DMS153 treated with DMSO at 0.1 percent for 48 hours (cell line): ENCODE data around the gene ERVV-1.
"Not testable (repeated sequence)": the region's sequence is repeated elsewhere in the genome, so short reads cannot be mapped to it uniquely, and the experiment has no call there.

Source experiments
- DNase-seq: peaks from one replicate; lab custom pipeline; 2025; ENCODE audit not compliant: unreplicated experiment; lab: John Stamatoyannopoulos, UW

The ERVV-1 gene

DNA sequence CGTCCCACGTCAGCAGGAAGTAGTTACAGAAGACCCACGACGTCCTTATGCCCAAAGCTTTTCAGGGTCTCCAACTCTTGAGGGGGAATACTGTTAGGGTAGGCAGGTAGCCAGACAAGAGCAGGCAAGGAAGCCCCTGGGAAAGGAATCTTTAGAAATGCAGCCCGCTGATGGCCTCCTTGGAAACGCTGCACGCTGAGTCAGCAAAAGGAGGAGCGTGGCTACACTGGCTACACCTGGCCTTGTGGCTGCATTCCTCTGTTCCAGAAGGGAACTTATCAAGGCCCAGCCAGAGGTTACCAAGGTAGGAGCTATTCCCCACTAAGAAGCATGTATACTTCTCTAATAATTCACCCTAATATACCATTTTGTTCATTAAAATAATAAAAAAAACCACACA, 2.0 kb downstream of the ERVV-1 start:
- DNase-seq, result no peak

GRCh38 chr19:53019684-53020083, 6.0 kb downstream of the ERVV-1 start:
- no peak for DNase-seq

DNA sequence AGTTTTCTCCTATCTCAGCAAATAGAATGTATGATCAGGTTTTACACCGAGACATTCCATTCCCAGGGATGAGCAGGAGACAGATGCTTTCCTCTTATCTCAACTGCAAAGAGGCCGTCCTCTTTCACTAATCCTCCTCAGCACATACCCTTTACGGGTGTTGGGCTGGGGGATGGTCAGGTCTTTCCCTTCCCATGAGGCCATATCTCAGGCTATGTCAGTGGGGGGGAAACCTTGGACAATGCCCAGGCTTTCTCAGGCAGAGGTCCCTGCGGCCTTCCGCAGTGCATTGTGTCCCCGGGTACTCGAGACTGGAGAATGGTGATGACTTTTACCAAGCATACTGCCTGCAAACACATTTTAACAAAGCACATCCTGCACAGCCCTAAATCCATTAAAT, 14.6 kb downstream of the ERVV-1 start:
- DNase-seq, result not testable (repeated sequence)

GRCh38 chr19:53034054-53034453, 20.3 kb downstream of the ERVV-1 start:
- DNase-seq, result no peak

GRCh38 chr19:53034948-53035675, 21.4 kb downstream of the ERVV-1 start:
- no peak for DNase-seq

GRCh38 chr19:53037101-53038097, 23.7 kb downstream of the ERVV-1 start:
- DNase-seq, result no peak

DNA sequence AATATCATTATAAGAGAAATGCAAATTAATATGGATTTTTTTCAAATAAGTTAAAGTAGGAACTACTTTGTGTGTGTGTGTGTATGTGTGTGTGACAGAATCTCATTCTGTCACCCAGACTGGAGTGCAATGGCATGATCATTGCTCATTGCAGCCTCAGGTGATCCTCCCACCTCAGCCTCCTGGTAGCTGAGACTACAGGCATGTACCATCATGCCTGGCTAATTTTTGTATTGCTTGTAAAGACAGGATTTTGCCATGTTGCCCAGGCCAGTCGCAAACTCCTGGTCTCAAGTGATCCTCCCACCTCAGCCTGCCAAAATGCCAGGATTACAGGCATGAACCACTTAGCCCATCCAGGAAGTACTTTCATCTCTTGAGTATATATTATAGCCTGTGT, 27.6 kb downstream of the ERVV-1 start:
- no peak for DNase-seq

GRCh38 chr19:53045536-53045935, 31.8 kb downstream of the ERVV-1 start:
- DNase-seq, result no peak

- DNase-seq, result no peak
These were observed 33.7 kb downstream of the ERVV-1 start for GRCh38 chr19:53047379-53047778.

GRCh38 chr19:53055117-53055516, 41.4 kb downstream of the ERVV-1 start:
- DNase-seq, result no peak

GRCh38 chr19:53057904-53058580, 44.3 kb downstream of the ERVV-1 start:
- no peak for DNase-seq
